Calu3 (cell line): ENCODE data around the gene BIN1. TPM values are rescaled to one million over a fixed set of nuclear protein-coding genes. Genes with fewer than 3 reads are reported as not detected.
"Not testable (repeated sequence)": the region's sequence is repeated elsewhere in the genome, so short reads cannot be mapped to it uniquely, and the experiment has no call there.

Source experiments
- BruUV-seq: library from RNA; stranded (reverse); fragments of 400-500 nt; replicated peaks from 2 replicates; lab custom pipeline; 2021; lab: Mats Ljungman, UMichigan
- CTCF ChIA-PET: fragments of 300-600 bp; sonication (Branson Sonifier 250); formaldehyde crosslinking; loops from one replicate; lab custom pipeline; 2022; ENCODE audit warnings: antibody characterized with exemption; lab: Charles Lee
- DNase-seq: peaks from one replicate; pipeline ENCODE4 v3.0.0; 2022
- H3K27ac Mint-ChIP-seq: one replicate; pipeline ENCODE4 v1.8.0; 2022; ENCODE audit warnings: mixed read lengths; ENCODE audit not compliant: unreplicated experiment
- H3K27me3 Mint-ChIP-seq: one replicate; pipeline ENCODE4 v1.8.0; 2022; ENCODE audit warnings: mixed read lengths; ENCODE audit not compliant: unreplicated experiment
- H3K36me3 Mint-ChIP-seq: one replicate; pipeline ENCODE4 v1.8.0; 2022; ENCODE audit warnings: mild to moderate bottlenecking, moderate library complexity, mixed read lengths; ENCODE audit not compliant: insufficient read depth, unreplicated experiment
- H3K4me1 Mint-ChIP-seq: one replicate; pipeline ENCODE4 v1.8.0; 2022; ENCODE audit warnings: mild to moderate bottlenecking, low read depth, mixed read lengths; ENCODE audit not compliant: unreplicated experiment
- H3K4me3 Mint-ChIP-seq: one replicate; pipeline ENCODE4 v1.8.0; 2022; ENCODE audit warnings: mild to moderate bottlenecking, low read depth, moderate library complexity, mixed read lengths; ENCODE audit not compliant: unreplicated experiment
- H3K9me3 Mint-ChIP-seq: one replicate; pipeline ENCODE4 v1.8.0; 2022; ENCODE audit warnings: low read depth, mixed read lengths; ENCODE audit not compliant: unreplicated experiment
- intact Hi-C: fragments of 100-400 bp; cut with micrococcal nuclease; formaldehyde crosslinking; loops from one replicate; pipeline ENCODE4 v1.10.0; 2022; ENCODE audit not compliant: unreplicated experiment
- total RNA-seq: library from RNA; stranded (reverse); gene quantifications from 2 replicates; pipeline ENCODE4 v1.2.3, GENCODE V29; 2022
- TF ChIP-seq, protein P1 (sequence below): fragments of 200-600 bp; IDR thresholded peaks from one replicate; pipeline ENCODE4 v1.8.0; 2022; ENCODE audit warnings: antibody characterized with exemption; ENCODE audit not compliant: unreplicated experiment

BIN1 gene
- total RNA-seq, 1 experiment from 2014 or later, result 52.8 TPM

- Mint-ChIP-seq H3K9me3 (no peaks in the 10 kb centered on the region), H3K4me1 (no peaks in the 10 kb centered on the region), H3K36me3 (no peaks in the 10 kb centered on the region), H3K27ac (no peak overlapping the region), H3K27me3 (peaks cover 22% of the 10 kb centered on the region), H3K4me3 (no peak overlapping the region)
- BruUV-seq, result no TSS peak
- intact Hi-C loops, result no loop called here
- CTCF ChIA-PET, result no interaction called here
- no peak for DNase-seq
- TF ChIP-seq, protein P1, sequence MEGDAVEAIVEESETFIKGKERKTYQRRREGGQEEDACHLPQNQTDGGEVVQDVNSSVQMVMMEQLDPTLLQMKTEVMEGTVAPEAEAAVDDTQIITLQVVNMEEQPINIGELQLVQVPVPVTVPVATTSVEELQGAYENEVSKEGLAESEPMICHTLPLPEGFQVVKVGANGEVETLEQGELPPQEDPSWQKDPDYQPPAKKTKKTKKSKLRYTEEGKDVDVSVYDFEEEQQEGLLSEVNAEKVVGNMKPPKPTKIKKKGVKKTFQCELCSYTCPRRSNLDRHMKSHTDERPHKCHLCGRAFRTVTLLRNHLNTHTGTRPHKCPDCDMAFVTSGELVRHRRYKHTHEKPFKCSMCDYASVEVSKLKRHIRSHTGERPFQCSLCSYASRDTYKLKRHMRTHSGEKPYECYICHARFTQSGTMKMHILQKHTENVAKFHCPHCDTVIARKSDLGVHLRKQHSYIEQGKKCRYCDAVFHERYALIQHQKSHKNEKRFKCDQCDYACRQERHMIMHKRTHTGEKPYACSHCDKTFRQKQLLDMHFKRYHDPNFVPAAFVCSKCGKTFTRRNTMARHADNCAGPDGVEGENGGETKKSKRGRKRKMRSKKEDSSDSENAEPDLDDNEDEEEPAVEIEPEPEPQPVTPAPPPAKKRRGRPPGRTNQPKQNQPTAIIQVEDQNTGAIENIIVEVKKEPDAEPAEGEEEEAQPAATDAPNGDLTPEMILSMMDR, result no peak
Measured at GRCh38 chr2:127034883-127035611, 71.9 kb downstream of the BIN1 start.

GRCh38 chr2:127034051-127034450, 72.9 kb downstream of the BIN1 start:
- H3K27ac Mint-ChIP-seq, result no peak overlapping the region
- CTCF ChIA-PET, result no interaction called here
- H3K27me3 Mint-ChIP-seq, result peaks cover 22% of the 10 kb centered on the region

GRCh38 chr2:127032621-127033020, 74.3 kb downstream of the BIN1 start:
- no peak for DNase-seq
- Mint-ChIP-seq H3K9me3 (no peaks in the 10 kb centered on the region), H3K4me3 (no peak overlapping the region), H3K27me3 (peaks cover 24% of the 10 kb centered on the region), H3K4me1 (no peaks in the 10 kb centered on the region), H3K36me3 (no peaks in the 10 kb centered on the region), H3K27ac (no peak overlapping the region)
- TF ChIP-seq, protein P1, result no peak
- BruUV-seq, result no TSS peak
- intact Hi-C loops, result no loop called here
- CTCF ChIA-PET, result no interaction called here

More at GRCh38 chr2:127034051-127034450, 72.9 kb downstream of the BIN1 start:
- Mint-ChIP-seq H3K36me3 (no peaks in the 10 kb centered on the region), H3K4me3 (no peak overlapping the region), H3K4me1 (no peaks in the 10 kb centered on the region), H3K9me3 (no peaks in the 10 kb centered on the region)
- BruUV-seq, result no TSS peak
- intact Hi-C loops, result no loop called here
- TF ChIP-seq, protein P1, result no peak
- DNase-seq, result no peak

- no peaks in the 10 kb centered on the region for H3K9me3 Mint-ChIP-seq
- no peaks in the 10 kb centered on the region for H3K4me1 Mint-ChIP-seq
- TF ChIP-seq, protein P1, result no peak
- no TSS peak for BruUV-seq
- CTCF ChIA-PET, result no interaction called here
- H3K36me3 Mint-ChIP-seq, result no peaks in the 10 kb centered on the region
- no peak overlapping the region for H3K27ac Mint-ChIP-seq
- H3K27me3 Mint-ChIP-seq, result peaks cover 53% of the 10 kb centered on the region
- intact Hi-C loops, result no loop called here
- DNase-seq, result no peak
- no peak overlapping the region for H3K4me3 Mint-ChIP-seq
Measured at GRCh38 chr2:127029350-127030051, 77.5 kb downstream of the BIN1 start.

- H3K9me3 Mint-ChIP-seq, H3K4me3 Mint-ChIP-seq, intact Hi-C loops, H3K4me1 Mint-ChIP-seq, H3K36me3 Mint-ChIP-seq, CTCF ChIA-PET, DNase-seq, H3K27ac Mint-ChIP-seq, BruUV-seq: not testable (repeated sequence)
- peaks cover 60% of the 10 kb centered on the region for H3K27me3 Mint-ChIP-seq
Measured at GRCh38 chr2:127028745-127029144, 78.2 kb downstream of the BIN1 start.
